ENCODE results near the gene BDKRB2. TPM values are rescaled to one million over a fixed set of nuclear protein-coding genes. Genes with fewer than 3 reads are reported as not detected.

Gene BDKRB2
- total RNA-seq, 4 donors from 2014 or later, result 3.2 to 9.9 (median 5.3) TPM

GRCh38 chr14:96284008-96284407, 79.4 kb downstream of the BDKRB2 start:
- no peak overlapping the region for H3K4me3 ChIP-seq (replicated peaks in 1 of 3)
- H3K27ac ChIP-seq, result no peak overlapping the region
- H3K9me3 ChIP-seq, result no peaks in the 10 kb centered on the region
- WGBS, 2 donors, result 91 to 95% methylated on average over 9 of the region's 9 CpGs
- intact Hi-C loops (cut with DNase I), result no loop called here
- no peak for DNase-seq
- H3K27me3 ChIP-seq, result no peaks in the 10 kb centered on the region
- H3K36me3 ChIP-seq, result peaks cover 0 to 17% of the 10 kb centered on the region in 2 donors
- H3K4me1 ChIP-seq, result peaks cover 0 to 8% of the 10 kb centered on the region in 2 donors
- TF ChIP-seq CTCF (IDR thresholded peaks at IDR 0.05) (no peak), POLR2A (IDR thresholded peaks at IDR 0.05) (no peak)

GRCh38 chr14:96284430-96284829, 79.8 kb downstream of the BDKRB2 start:
- H3K9me3 ChIP-seq, result no peaks in the 10 kb centered on the region
- no peak overlapping the region for H3K4me3 ChIP-seq (replicated peaks in 1 of 3)
- intact Hi-C loops (cut with DNase I), result no loop called here
- peaks cover 0 to 5% of the 10 kb centered on the region in 2 donors for H3K4me1 ChIP-seq
- no peak for TF ChIP-seq CTCF (IDR thresholded peaks at IDR 0.05)
- no peak for TF ChIP-seq POLR2A (IDR thresholded peaks at IDR 0.05)
- no peak overlapping the region for H3K27ac ChIP-seq
- no peaks in the 10 kb centered on the region for H3K27me3 ChIP-seq
- H3K36me3 ChIP-seq, result peaks cover 3 to 17% of the 10 kb centered on the region in 2 donors
- DNase-seq, result no peak
- 87 to 93% methylated on average over 1 of the region's 1 CpG for WGBS, 2 donors

- Histone ChIP-seq H3K9me3 (no peaks in the 10 kb centered on the region), H3K36me3 (peaks cover 9 to 22% of the 10 kb centered on the region in 2 donors), H3K4me3 (replicated peaks in 1 of 3) (no peak overlapping the region), H3K27ac (no peak overlapping the region), H3K27me3 (no peaks in the 10 kb centered on the region), H3K4me1 (no peaks in the 10 kb centered on the region)
- intact Hi-C loops (cut with DNase I), result no loop called here
- DNase-seq, result no peak
- no peak for TF ChIP-seq CTCF (IDR thresholded peaks at IDR 0.05)
- no peak for TF ChIP-seq POLR2A (IDR thresholded peaks at IDR 0.05)
- WGBS, 2 donors, result 90 to 91% methylated on average over 17 of the region's 17 CpGs
Observed at GRCh38 chr14:96285667-96286066, 81.0 kb downstream of the BDKRB2 start.

DNA sequence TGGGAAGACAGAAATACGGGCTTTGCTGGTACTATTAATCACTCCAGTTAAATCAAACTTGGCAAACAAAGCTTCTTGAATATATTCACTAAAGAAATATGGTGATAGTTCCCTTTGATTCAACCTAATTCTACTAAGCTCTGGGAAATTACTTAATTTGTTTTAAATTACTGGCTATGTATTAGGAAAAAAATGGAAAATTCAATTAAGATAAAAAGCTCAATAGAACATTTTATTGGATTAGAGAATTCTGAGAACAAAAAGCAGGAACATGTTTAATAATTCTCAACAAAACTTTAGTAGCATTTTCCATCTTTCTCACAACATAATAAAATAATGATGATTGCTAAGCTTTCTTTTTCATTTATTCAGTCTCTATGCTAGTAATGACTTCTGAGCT, 81.6 kb downstream of the BDKRB2 start:
- H3K36me3 ChIP-seq, result peaks cover 9 to 23% of the 10 kb centered on the region in 2 donors
- intact Hi-C loops (cut with DNase I), result no loop called here

DNA sequence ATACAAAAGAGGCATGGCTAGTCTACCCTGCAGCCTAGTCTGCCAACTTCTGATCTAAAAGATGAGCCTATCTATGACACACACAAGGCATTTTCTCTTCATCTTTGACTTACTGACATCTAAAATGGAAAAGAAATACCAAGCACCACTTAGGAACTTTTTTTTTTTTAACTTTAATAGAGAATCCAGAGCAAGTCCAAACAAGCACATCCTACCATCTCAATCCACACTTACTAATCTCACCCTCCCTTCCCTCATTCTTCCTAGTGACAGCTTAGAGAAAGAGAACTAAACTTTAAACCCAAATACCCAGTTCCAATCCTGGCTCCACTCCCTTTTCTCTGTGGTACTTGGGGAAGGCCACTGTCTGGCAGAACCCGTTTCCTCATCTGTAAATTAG, 83.2 kb downstream of the BDKRB2 start:
- intact Hi-C loops (cut with DNase I), result no loop called here
- Histone ChIP-seq H3K27ac (no peak overlapping the region), H3K27me3 (no peaks in the 10 kb centered on the region), H3K4me3 (replicated peaks in 1 of 3) (no peak overlapping the region), H3K36me3 (peaks cover 9 to 17% of the 10 kb centered on the region in 2 donors), H3K4me1 (no peaks in the 10 kb centered on the region), H3K9me3 (no peaks in the 10 kb centered on the region)
- WGBS, 2 donors, result 100% methylated on average over 1 of the region's 1 CpG
- DNase-seq, result no peak
- TF ChIP-seq CTCF (IDR thresholded peaks at IDR 0.05) (no peak), POLR2A (IDR thresholded peaks at IDR 0.05) (no peak)

More for the DNA sequence above, 81.6 kb downstream of the BDKRB2 start:
- no peak overlapping the region for H3K4me3 ChIP-seq (replicated peaks in 1 of 3)
- no peaks in the 10 kb centered on the region for H3K4me1 ChIP-seq
- DNase-seq, result no peak
- no peak overlapping the region for H3K27ac ChIP-seq
- H3K9me3 ChIP-seq, result no peaks in the 10 kb centered on the region
- H3K27me3 ChIP-seq, result no peaks in the 10 kb centered on the region
- TF ChIP-seq POLR2A (IDR thresholded peaks at IDR 0.05), result no peak
- TF ChIP-seq CTCF (IDR thresholded peaks at IDR 0.05), result no peak
- WGBS, 2 donors, result 88 to 91% methylated on average over 1 of the region's 1 CpG

Small RNA genes lying within 50 kb of the gene (small RNA-seq; reads per million reads assigned to genes)
- gene CKS1BP1, result not detected

Other genes starting within 250 kb of the BDKRB2 start
- gene C14orf132, start 165.5 kb upstream of the BDKRB2 start, total RNA-seq, result 1 to 10 TPM; 2.7 to 3.7 (median 3.0) TPM
- 1 to 10 TPM in 1 of 4 donors, under 1 TPM in 2, not detected in 1; 0.78 to 1.0 (median 0.94) TPM for gene BDKRB1, start 51.4 kb downstream of the BDKRB2 start, total RNA-seq
- 10 to 100 TPM; 28.4 to 55.1 (median 40.0) TPM for gene ATG2B, start 158.5 kb downstream of the BDKRB2 start, total RNA-seq
- 10 to 100 TPM; 15.2 to 22.3 (median 19.7) TPM for gene GSKIP, start 158.7 kb downstream of the BDKRB2 start, total RNA-seq
- 10 to 100 TPM in 2 of 4 donors, 1 to 10 TPM in 2; 2.4 to 15.6 (median 10.0) TPM for gene AK7, start 187.3 kb downstream of the BDKRB2 start, total RNA-seq

Measured in thyroid gland (tissue), 4 donors.